SK-N-SH (cell line): ENCODE results near the gene NSMCE1. TPM values are rescaled to one million over a fixed set of nuclear protein-coding genes. Genes with fewer than 3 reads are reported as not detected.

Experiments used
- CTCF ChIA-PET: fragments of 300-600, 350-600 bp; formaldehyde crosslinking; extraction: SDS; loops from one replicate; lab custom pipeline; 2021; lab: Yijun Ruan, JAX
- POLR2A ChIA-PET: fragments of 350-600 bp; sonication (Branson Sonifier 250); formaldehyde crosslinking; extraction: SDS; loops from one replicate; lab custom pipeline; 2020; ENCODE audit warnings: antibody characterized with exemption, inconsistent platforms; lab: Yijun Ruan, JAX
- DNase-seq: peaks from one replicate; pipeline ENCODE4 v3.0.0; 2012
- H2AFZ ChIP-seq: fragments of 200-600 bp; sonication (generic); 2 replicates; pipeline ENCODE4 v1.8.1; 2016; ENCODE audit warnings: antibody characterized with exemption, mild to moderate bottlenecking, low read depth
- H3F3A ChIP-seq: fragments of 200-600 bp; sonication (generic); replicated peaks from 2 replicates; pipeline ENCODE3; 2016; ENCODE audit warnings: antibody characterized with exemption, mild to moderate bottlenecking; ENCODE audit not compliant: insufficient read depth
- H3K27ac ChIP-seq, 2 experiments: fragments of 200-500 bp in 1 of 2; fragments of 200-600 bp in 1 of 2; sonication (Bioruptor generic) in 1 of 2; sonication (generic), shearing (Covaris generic) in 1 of 2; 2 replicates each; pipeline versions ENCODE4 v1.5.1 to v1.6.1; 2014 to 2016; ENCODE audit warnings: low read depth in 2 of 2, inconsistent platforms in 1 of 2, low read length in 1 of 2, mild to moderate bottlenecking in 1 of 2, mixed read lengths in 1 of 2
- H3K27me3 ChIP-seq: fragments of 200-600 bp; sonication (generic), shearing (Covaris generic); 2 replicates; pipeline ENCODE4 v1.6.1; 2016; ENCODE audit warnings: mixed run types; ENCODE audit not compliant: insufficient read depth
- H3K36me3 ChIP-seq, 2 experiments: fragments of 200-500 bp in 1 of 2; fragments of 200-600 bp in 1 of 2; sonication (Bioruptor generic) in 1 of 2; sonication (generic) in 1 of 2; replicated peaks in 1 of 2; 2 replicates each; pipeline versions ENCODE3 to v1.5.1; 2014 to 2016; ENCODE audit warnings: low read length in 1 of 2, mild to moderate bottlenecking in 1 of 2; ENCODE audit not compliant: insufficient read depth in 2 of 2, control insufficient read depth in 1 of 2
- H3K4me1 ChIP-seq, 2 experiments: fragments of 200-500 bp in 1 of 2; fragments of 200-600 bp in 1 of 2; sonication (Bioruptor generic) in 1 of 2; sonication (generic), shearing (Covaris generic) in 1 of 2; 2 replicates each; pipeline versions ENCODE4 v1.5.1 to v1.6.1; 2014 to 2016; ENCODE audit warnings: low read depth in 1 of 2, low read length in 1 of 2, mixed run types in 1 of 2; ENCODE audit not compliant: insufficient read depth in 2 of 2, control insufficient read depth in 1 of 2
- H3K4me2 ChIP-seq: fragments of 200-600 bp; sonication (generic), shearing (Covaris generic); 2 replicates; pipeline ENCODE4 v1.6.1; 2017; ENCODE audit warnings: mixed run types
- H3K4me3 ChIP-seq, 2 experiments: fragments of 200-500 bp in 1 of 2; fragments of 200-600 bp in 1 of 2; sonication (Bioruptor generic) in 1 of 2; sonication (generic), shearing (Covaris generic) in 1 of 2; 2 replicates each; pipeline versions ENCODE4 v1.5.1 to v1.8.1; 2014 to 2016; ENCODE audit warnings: low read depth in 2 of 2, inconsistent platforms in 1 of 2, low read length in 1 of 2, mild to moderate bottlenecking in 1 of 2, mixed read lengths in 1 of 2, moderate library complexity in 1 of 2
- H3K79me2 ChIP-seq: fragments of 200-600 bp; sonication (generic); 2 replicates; pipeline ENCODE4 v1.8.1; 2017; ENCODE audit warnings: mild to moderate bottlenecking; ENCODE audit not compliant: insufficient read depth
- H3K9ac ChIP-seq: fragments of 200-600 bp; sonication (generic); 2 replicates; pipeline ENCODE4 v1.6.1; 2017; ENCODE audit warnings: mixed run types
- H3K9me2 ChIP-seq: fragments of 200-600 bp; sonication (generic); 2 replicates; pipeline ENCODE4 v1.6.1; 2017; ENCODE audit warnings: mixed run types
- H3K9me3 ChIP-seq: fragments of 200-600 bp; sonication (generic); 2 replicates; pipeline ENCODE4 v1.6.1; 2017; ENCODE audit warnings: mixed run types, mild to moderate bottlenecking, moderate library complexity
- H4K20me1 ChIP-seq: fragments of 200-600 bp; sonication (generic); 2 replicates; pipeline ENCODE4 v1.6.1; 2017; ENCODE audit warnings: mild to moderate bottlenecking, mixed run types; ENCODE audit not compliant: insufficient read depth
- ELF1 ChIP-seq: IDR thresholded peaks from 2 replicates; pipeline ENCODE4 v1.4.0; 2012
- FOSL2 ChIP-seq: IDR thresholded peaks from 2 replicates; pipeline ENCODE4 v1.4.0; 2012; ENCODE audit warnings: low read depth, mild to moderate bottlenecking, moderate library complexity, borderline replicate concordance
- GATA2 ChIP-seq: sonication (generic); formaldehyde crosslinking; IDR thresholded peaks from 2 replicates; pipeline ENCODE4 v1.5.0; 2020; ENCODE audit warnings: mild to moderate bottlenecking, missing genetic modification reagents
- JUND ChIP-seq: IDR thresholded peaks from 2 replicates; pipeline ENCODE4 v1.4.0; 2012
- MEF2A ChIP-seq: IDR thresholded peaks from 2 replicates; pipeline ENCODE4 v1.4.0; 2012; ENCODE audit warnings: low read depth, borderline replicate concordance
- NFIC ChIP-seq: IDR thresholded peaks from 2 replicates; pipeline ENCODE4 v1.4.0; 2012; ENCODE audit warnings: borderline replicate concordance
- NRF1 ChIP-seq: IDR thresholded peaks from 2 replicates; pipeline ENCODE4 v1.6.1; 2012; ENCODE audit warnings: low read depth, mild to moderate bottlenecking, low read length
- POLR2AphosphoS5 ChIP-seq: IDR thresholded peaks from 2 replicates; pipeline ENCODE4 v1.6.1; 2012; ENCODE audit warnings: low read depth, low read length
- RXRA ChIP-seq: IDR thresholded peaks from 2 replicates; pipeline ENCODE4 v1.4.0; 2012; ENCODE audit warnings: low read depth, mild to moderate bottlenecking, borderline replicate concordance
- TCF12 ChIP-seq: IDR thresholded peaks from 2 replicates; pipeline ENCODE4 v1.4.0; 2012
- ZBTB33 ChIP-seq: IDR thresholded peaks from 2 replicates; pipeline ENCODE4 v1.4.0; 2012; ENCODE audit warnings: low read depth, borderline replicate concordance
- WGBS: methylation state at CpG from one replicate; pipeline ENCODE4 v1.1.6; 2017; ENCODE audit warnings: low lambda C conversion rate; 5-methylcytosine and 5-hydroxymethylcytosine counted together
- polyA plus RNA-seq, 3 experiments: library from polyadenylated mRNA; depleted of rRNA; stranded (reverse); fragments of >200 nt; gene quantifications; 2 replicates each; pipeline ENCODE4 v1.2.3, GENCODE V29; 2012
- TF ChIP-seq, protein P1 (sequence below): fragments of 200-600 bp; sonication (generic); IDR thresholded peaks from 2 replicates; pipeline ENCODE4 v1.6.1; 2017; ENCODE audit warnings: antibody characterized with exemption, mild to moderate bottlenecking, moderate library complexity
- TF ChIP-seq, protein P2 (sequence below): IDR thresholded peaks from 2 replicates; pipeline ENCODE4; 2012

NSMCE1 gene
- polyA plus RNA-seq, 1 of the 3 experiments (the other 2 are of a cell fraction), result 39.8 TPM

DNA sequence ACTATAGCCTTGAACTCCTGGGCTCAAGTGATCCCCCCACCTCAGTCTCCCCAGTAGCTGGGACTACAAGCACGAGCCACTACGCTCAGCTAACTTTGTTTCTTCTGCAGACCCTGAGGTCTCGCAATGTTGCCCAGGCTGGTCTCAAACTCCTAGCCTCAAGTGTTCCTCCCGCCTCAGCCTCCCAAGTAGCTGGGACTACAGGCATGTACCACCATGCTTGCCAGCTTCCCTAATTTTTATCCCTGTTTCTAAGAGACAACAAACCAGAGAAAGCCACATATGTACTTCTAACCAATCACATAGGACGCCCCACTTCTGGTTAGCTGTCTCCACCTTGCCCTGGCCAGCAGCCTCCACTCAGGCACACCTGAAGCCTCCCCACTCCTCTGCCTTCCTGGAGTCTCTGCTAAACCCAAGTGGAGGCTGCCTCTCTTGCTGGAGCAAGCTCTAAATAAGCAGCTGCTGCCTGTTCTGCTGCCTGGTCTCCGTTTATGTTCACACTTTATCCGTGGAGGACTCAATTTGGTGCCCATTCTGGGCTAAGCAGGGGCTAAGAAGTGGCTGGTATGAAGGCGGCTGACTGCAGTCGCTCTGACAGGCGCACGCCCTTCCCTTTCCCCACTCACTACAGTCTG is 24.7 kb downstream of the NSMCE1 start:
- H3K9me2 ChIP-seq, result no peaks in the 10 kb centered on the region
- no peak overlapping the region for H3K4me2 ChIP-seq
- H3K4me3 ChIP-seq, result no peak overlapping the region
- H3K9me3 ChIP-seq, result no peaks in the 10 kb centered on the region
- no peaks in the 10 kb centered on the region for H4K20me1 ChIP-seq
- H3K27ac ChIP-seq, result no peak overlapping the region
- no peak for DNase-seq
- H3K9ac ChIP-seq, result no peak overlapping the region
- ChIA-PET POLR2A (no interaction called here), CTCF (interaction anchor here (1.2 to 4.1 kb wide), 2 partner anchors 8 to 64 kb away, joined by 4 to 29 read pairs; no protein-coding TSS in a partner anchor)
- no peaks in the 10 kb centered on the region for H3K36me3 ChIP-seq
- H3F3A ChIP-seq, result peaks cover 8% of the 10 kb centered on the region
- TF ChIP-seq ELF1, result no peak
- no peak for TF ChIP-seq JUND
- TF ChIP-seq GATA2 (CRISPR knock-in tag), result no peak
- no peak for TF ChIP-seq TCF12
- TF ChIP-seq, protein P1, sequence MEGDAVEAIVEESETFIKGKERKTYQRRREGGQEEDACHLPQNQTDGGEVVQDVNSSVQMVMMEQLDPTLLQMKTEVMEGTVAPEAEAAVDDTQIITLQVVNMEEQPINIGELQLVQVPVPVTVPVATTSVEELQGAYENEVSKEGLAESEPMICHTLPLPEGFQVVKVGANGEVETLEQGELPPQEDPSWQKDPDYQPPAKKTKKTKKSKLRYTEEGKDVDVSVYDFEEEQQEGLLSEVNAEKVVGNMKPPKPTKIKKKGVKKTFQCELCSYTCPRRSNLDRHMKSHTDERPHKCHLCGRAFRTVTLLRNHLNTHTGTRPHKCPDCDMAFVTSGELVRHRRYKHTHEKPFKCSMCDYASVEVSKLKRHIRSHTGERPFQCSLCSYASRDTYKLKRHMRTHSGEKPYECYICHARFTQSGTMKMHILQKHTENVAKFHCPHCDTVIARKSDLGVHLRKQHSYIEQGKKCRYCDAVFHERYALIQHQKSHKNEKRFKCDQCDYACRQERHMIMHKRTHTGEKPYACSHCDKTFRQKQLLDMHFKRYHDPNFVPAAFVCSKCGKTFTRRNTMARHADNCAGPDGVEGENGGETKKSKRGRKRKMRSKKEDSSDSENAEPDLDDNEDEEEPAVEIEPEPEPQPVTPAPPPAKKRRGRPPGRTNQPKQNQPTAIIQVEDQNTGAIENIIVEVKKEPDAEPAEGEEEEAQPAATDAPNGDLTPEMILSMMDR, result no peak
- TF ChIP-seq NRF1, result no peak
- TF ChIP-seq MEF2A, result no peak
- no peak for TF ChIP-seq POLR2AphosphoS5
- TF ChIP-seq NFIC, result no peak
- no peak for TF ChIP-seq ZBTB33
- WGBS, result 97% methylated on average over 11 of the region's 11 CpGs
- no peaks in the 10 kb centered on the region for H3K27me3 ChIP-seq
- H3K4me1 ChIP-seq, result peaks cover 6 to 41% of the 10 kb centered on the region in 2 experiments; a peak in 3 of 4 replicates
- no peak overlapping the region for H2AFZ ChIP-seq
- H3K79me2 ChIP-seq, result no peaks in the 10 kb centered on the region

DNA sequence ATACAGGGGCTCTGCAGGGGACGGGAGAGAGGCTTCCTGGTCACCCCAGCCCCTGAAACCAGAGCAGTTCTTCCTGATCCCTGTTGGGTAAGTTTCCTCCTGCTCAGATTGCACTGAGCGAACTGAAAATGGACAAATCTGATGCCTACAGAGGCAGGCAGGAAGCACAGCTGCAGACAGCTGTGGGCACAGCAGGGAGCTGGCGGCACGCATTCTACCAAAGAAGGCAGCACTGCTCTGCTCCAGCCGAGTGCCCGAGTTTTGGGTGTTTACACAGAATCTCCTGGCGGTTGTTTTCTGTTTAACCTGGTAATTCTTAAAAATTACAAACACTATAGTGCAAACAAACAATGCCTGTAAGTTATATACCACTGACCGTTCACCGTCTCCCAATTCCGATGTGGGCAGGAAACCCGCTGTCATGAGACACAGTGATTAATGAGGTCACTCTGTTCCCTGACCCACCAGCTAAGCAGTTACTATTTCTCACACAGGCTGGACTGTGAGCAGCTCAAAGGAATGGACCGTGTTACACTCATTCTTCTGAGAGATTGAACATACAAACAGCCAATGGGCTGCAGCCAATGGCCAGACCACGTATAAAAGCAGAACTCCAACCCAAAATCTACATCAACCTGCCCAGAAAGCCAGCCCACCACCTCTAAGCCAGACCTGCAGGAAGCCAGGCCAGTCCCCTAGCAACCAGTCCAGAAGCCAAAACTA is 25.5 kb downstream of the NSMCE1 start:
- Histone ChIP-seq H3K4me2 (peak overlapping the region; percentile 45), H3F3A (peaks cover 8% of the 10 kb centered on the region), H2AFZ (no peak overlapping the region), H3K9ac (no peak overlapping the region), H3K36me3 (no peaks in the 10 kb centered on the region), H3K79me2 (no peaks in the 10 kb centered on the region), H4K20me1 (no peaks in the 10 kb centered on the region), H3K27me3 (no peaks in the 10 kb centered on the region), H3K4me3 (no peak overlapping the region), H3K9me2 (no peaks in the 10 kb centered on the region), H3K27ac (peak overlapping the region in 1 of 2 experiments; percentile 59; a peak in 2 of 4 replicates), H3K4me1 (peaks cover 9 to 41% of the 10 kb centered on the region in 2 experiments; a peak in 3 of 4 replicates), H3K9me3 (no peaks in the 10 kb centered on the region)
- POLR2A ChIA-PET, result no interaction called here
- peak; percentile 51; the same call in 1 of the 2 replicates for TF ChIP-seq RXRA
- TF ChIP-seq, protein P2, sequence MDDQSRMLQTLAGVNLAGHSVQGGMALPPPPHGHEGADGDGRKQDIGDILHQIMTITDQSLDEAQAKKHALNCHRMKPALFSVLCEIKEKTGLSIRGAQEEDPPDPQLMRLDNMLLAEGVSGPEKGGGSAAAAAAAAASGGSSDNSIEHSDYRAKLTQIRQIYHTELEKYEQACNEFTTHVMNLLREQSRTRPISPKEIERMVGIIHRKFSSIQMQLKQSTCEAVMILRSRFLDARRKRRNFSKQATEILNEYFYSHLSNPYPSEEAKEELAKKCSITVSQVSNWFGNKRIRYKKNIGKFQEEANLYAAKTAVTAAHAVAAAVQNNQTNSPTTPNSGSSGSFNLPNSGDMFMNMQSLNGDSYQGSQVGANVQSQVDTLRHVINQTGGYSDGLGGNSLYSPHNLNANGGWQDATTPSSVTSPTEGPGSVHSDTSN, result peak; percentile 90
- no peak for TF ChIP-seq FOSL2
- TF ChIP-seq POLR2AphosphoS5, result no peak
- WGBS, result 55% methylated on average over 13 of the region's 13 CpGs
- no peak for DNase-seq
- CTCF ChIA-PET, result interaction anchor here (1.2 to 4.1 kb wide), 2 partner anchors 8 to 63 kb away, joined by 4 to 29 read pairs; no protein-coding TSS in a partner anchor
